ENCODE data around the gene PABPC1L. TPM values are rescaled to one million over a fixed set of nuclear protein-coding genes. Genes with fewer than 3 reads are reported as not detected.

The PABPC1L gene
- total RNA-seq, 1 donor from 2014 or later = 211 TPM

DNA sequence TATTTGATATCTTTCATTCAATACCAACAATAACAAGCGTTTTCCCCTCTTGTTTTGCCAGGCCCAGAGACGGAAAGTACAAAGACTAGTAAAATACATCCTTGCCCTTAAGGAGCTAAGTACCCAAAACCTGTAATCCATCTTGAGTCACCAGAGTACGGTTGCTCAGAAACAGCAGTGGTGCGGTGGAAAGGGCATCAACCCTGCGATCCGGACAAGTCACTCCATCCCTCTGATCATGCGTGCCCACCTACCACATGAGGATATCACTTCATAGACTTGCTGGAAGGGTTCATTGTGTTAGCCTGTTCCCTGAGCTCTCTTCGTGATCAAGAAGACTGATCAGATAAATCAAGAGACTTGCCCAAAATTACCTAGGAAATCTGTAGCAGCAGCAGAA is 48.4 kb downstream of the PABPC1L start:
- Mint-ChIP-seq H3K36me3 (ENCODE audit: insufficient read depth) (peaks cover 12% of the 10 kb centered on the region), H3K4me1 (ENCODE audit: low read depth) (peaks cover 46% of the 10 kb centered on the region), H3K27ac (peak overlapping the region; percentile 97), H3K27me3 (no peaks in the 10 kb centered on the region), H3K9me3 (ENCODE audit: low read depth) (no peaks in the 10 kb centered on the region), H3K4me3 (ENCODE audit: low read depth) (peak overlapping the region; percentile 90)
- DNase-seq (ENCODE audit: low spot score, unreplicated experiment) = no peak
- TF ChIP-seq CTCF (IDR thresholded peaks at IDR 0.05; ENCODE audit: unreplicated experiment) = no peak

DNA sequence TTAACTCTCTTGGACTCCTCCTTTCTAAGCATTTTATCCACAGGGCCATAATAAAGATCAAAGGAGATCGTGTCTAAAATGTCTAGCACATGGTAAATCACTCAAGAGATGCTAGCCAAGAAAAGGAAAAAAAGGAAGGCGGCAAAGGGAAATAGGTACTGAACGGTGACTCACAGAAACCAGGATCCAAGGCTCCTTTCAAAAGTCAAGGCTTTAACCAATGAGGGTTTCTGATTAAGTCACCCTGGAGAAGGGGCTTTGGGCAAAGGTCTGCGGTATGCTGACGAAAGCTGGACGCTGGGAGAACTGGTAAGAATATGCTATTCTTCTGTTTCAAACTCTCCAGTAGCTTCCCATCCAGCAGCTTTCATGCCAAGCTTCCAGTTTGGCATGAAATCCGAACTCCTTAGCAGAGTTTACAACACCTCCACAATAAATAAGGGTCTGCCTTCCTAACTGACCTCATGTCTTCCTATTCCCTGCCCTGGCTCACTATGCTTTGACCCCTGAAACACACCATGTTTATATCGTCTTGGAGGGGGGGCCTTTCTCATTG is 49.3 kb downstream of the PABPC1L start:
- peaks cover 38% of the 10 kb centered on the region for H3K4me1 Mint-ChIP-seq (ENCODE audit: low read depth)
- H3K4me3 Mint-ChIP-seq (ENCODE audit: low read depth) = peak overlapping the region; percentile 90
- no peak for TF ChIP-seq CTCF (IDR thresholded peaks at IDR 0.05; ENCODE audit: unreplicated experiment)
- peak overlapping the region; percentile 97 for H3K27ac Mint-ChIP-seq
- peaks cover 7% of the 10 kb centered on the region for H3K36me3 Mint-ChIP-seq (ENCODE audit: insufficient read depth)
- H3K27me3 Mint-ChIP-seq = no peaks in the 10 kb centered on the region
- H3K9me3 Mint-ChIP-seq (ENCODE audit: low read depth) = no peaks in the 10 kb centered on the region
- DNase-seq (ENCODE audit: low spot score, unreplicated experiment) = no peak

- H3K9me3 Mint-ChIP-seq (ENCODE audit: low read depth) = no peaks in the 10 kb centered on the region
- peak overlapping the region; percentile 97 for H3K27ac Mint-ChIP-seq
- no peaks in the 10 kb centered on the region for H3K27me3 Mint-ChIP-seq
- H3K36me3 Mint-ChIP-seq (ENCODE audit: insufficient read depth) = peaks cover 7% of the 10 kb centered on the region
- no peak for TF ChIP-seq CTCF (IDR thresholded peaks at IDR 0.05; ENCODE audit: unreplicated experiment)
- peaks cover 36% of the 10 kb centered on the region for H3K4me1 Mint-ChIP-seq (ENCODE audit: low read depth)
- DNase-seq (ENCODE audit: low spot score, unreplicated experiment) = no peak
- peak overlapping the region; percentile 90 for H3K4me3 Mint-ChIP-seq (ENCODE audit: low read depth)
Observed at GRCh38 chr20:44959638-44960102, 49.8 kb downstream of the PABPC1L start.

GRCh38 chr20:44960103-44960852 is 50.4 kb downstream of the PABPC1L start, which contains the start of gene TOMM34:
TOMM34 (minus strand) TSS chr20:44960397; CDS start chr20:44960333, 64 bp downstream.
- Mint-ChIP-seq H3K4me3 (ENCODE audit: low read depth) (peak within 1 kb of the TSS; percentile 90), H3K36me3 (ENCODE audit: insufficient read depth) (peaks cover 3% of the 10 kb centered on the region)
- no peak for TF ChIP-seq CTCF (IDR thresholded peaks at IDR 0.05; ENCODE audit: unreplicated experiment)

GRCh38 chr20:44961011-44961869 is 51.4 kb downstream of the PABPC1L start:
- no peak for DNase-seq (ENCODE audit: low spot score, unreplicated experiment)
- Mint-ChIP-seq H3K4me3 (ENCODE audit: low read depth) (peak overlapping the region; percentile 17), H3K4me1 (ENCODE audit: low read depth) (peaks cover 31% of the 10 kb centered on the region), H3K27me3 (no peaks in the 10 kb centered on the region), H3K9me3 (ENCODE audit: low read depth) (no peaks in the 10 kb centered on the region), H3K36me3 (ENCODE audit: insufficient read depth) (no peaks in the 10 kb centered on the region), H3K27ac (no peak overlapping the region)
- TF ChIP-seq CTCF (IDR thresholded peaks at IDR 0.05; ENCODE audit: unreplicated experiment) = no peak

More at GRCh38 chr20:44960103-44960852, 50.4 kb downstream of the PABPC1L start, which contains the start of gene TOMM34:
- H3K4me1 Mint-ChIP-seq (ENCODE audit: low read depth) = peaks cover 31% of the 10 kb centered on the region
- no peaks in the 10 kb centered on the region for H3K27me3 Mint-ChIP-seq
- H3K27ac Mint-ChIP-seq = peak within 1 kb of the TSS; percentile 97
- H3K9me3 Mint-ChIP-seq (ENCODE audit: low read depth) = no peaks in the 10 kb centered on the region
- peak; percentile 87 for DNase-seq (ENCODE audit: low spot score, unreplicated experiment)

All from progenitor cell of endocrine pancreas (in vitro differentiated cells).